M059J (cell line): ENCODE measurements around the gene HERC3. TPM values are rescaled to one million over a fixed set of nuclear protein-coding genes. Genes with fewer than 3 reads are reported as not detected.

Experiments used
- DNase-seq: peaks from one replicate; pipeline ENCODE4 v3.0.0-alpha.2; 2012; ENCODE audit warnings: low read depth
- total RNA-seq: library from RNA; depleted of rRNA; stranded (reverse); fragments of >200 nt; shearing (Covaris generic); gene quantifications from 2 replicates; pipeline ENCODE4 v1.2.3, GENCODE V29; 2014

The HERC3 gene
- total RNA-seq, 1 experiment from 2014 or later, result 8.6 TPM

DNA sequence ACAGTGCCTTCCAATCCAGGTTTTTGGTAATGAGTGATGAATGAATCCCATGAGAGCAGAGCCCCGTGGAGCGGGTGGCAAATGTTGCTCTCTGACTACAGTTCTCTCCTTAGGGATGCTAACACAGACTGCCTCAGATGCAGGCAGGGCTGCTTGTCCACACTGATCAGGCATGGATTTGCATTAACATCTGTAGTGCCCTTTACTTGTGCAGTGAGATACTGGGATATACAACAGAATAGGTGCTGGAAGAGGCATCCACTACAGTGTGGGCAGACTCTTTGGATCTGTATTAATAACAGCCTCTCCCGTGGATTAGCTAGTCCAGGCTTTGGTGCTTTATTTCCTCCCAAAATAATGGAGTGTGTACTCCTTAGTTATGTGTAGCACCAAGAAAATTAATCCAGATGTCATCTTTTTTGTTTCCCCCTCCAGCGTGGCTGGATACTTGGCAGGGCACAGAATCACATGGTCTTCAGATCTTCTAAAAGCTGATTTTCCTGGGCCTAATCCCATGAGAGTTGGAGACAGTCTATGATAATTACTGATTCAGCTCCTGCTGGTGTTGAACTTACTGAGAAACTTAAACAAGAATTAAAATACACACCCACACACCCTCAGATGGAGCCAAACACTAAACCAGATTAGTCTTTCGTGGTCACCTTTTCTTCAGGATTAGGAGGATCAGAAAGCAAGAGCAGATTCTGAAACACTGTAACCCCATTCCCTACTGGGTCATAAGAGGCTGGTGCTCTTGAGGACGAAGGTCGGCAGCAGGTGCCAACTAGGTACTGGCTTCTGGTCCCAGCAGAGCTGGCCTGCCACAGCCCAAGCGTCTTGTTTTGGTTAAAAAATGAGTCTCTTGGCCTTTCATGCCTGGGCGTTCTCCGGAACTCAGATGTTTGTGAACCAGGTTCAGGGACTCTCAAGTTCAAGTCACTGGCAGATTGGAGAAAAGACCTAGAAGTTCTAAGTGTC lies 128.5 kb downstream of the HERC3 start:
- DNase-seq, result no peak

DNA sequence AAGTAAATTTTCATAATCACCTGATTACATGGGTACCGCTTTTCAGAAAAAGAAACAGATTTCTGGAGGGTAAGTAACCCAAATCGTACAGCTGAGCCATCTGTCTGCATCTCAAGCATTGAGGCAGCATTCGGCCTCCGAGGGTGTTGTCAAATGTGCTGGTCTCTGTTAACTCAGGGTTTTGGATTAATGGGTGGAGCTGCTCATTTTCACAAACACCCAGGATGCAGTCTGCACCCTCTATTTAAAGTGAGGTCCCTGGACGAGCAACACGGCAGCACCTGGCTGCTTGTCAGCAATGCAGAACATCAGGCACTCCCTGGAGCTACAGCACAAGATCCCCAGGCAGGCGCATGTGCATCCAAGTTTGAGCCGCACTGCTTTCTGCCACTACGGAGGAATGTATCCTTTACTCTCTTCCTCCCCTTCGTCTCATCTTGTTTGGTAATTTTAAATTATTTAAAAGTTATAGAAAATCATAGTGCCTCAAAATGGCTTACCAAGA lies 130.0 kb downstream of the HERC3 start:
- no peak for DNase-seq

GRCh38 chr4:88722828-88723227 lies 130.5 kb downstream of the HERC3 start:
- DNase-seq, result no peak

GRCh38 chr4:88724406-88724805 lies 132.1 kb downstream of the HERC3 start:
- no peak for DNase-seq

DNA sequence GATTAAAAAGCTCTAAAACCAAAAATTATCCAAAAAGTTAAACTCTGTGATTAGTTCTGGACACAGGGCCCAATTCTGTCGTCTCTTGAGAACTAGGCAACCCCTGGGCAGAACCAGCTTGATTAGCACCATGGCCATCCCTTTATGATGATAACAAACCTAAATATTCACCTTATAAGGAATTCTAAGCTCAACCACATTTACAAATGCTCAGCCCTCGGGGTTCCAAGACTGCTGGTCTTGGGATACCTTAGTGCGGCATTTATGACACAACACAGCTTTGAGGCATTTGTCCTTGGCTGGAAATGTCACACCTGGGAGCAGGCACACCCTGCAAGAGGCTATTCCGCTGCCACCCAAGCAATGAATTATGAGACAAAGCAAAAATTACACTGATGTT lies 132.9 kb downstream of the HERC3 start:
- DNase-seq, result no peak

DNA sequence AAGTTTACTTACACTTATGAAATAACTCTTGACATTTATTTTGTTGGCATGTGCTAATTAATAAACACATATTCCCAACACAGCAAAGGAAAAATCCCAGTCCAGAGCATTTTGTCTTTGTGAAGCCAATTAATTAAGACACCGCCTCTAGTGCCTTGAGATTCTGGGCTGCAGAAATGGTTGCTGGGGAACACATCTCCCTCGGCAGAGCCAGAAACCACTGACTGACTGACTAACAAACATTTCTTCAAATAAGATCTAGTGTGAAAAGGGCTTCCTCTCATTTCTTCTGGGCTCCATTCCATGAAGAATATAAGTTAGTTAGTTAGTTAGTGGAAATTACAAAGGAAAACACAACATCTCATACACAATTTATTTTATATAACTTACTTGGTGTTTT lies 133.7 kb downstream of the HERC3 start:
- no peak for DNase-seq

DNA sequence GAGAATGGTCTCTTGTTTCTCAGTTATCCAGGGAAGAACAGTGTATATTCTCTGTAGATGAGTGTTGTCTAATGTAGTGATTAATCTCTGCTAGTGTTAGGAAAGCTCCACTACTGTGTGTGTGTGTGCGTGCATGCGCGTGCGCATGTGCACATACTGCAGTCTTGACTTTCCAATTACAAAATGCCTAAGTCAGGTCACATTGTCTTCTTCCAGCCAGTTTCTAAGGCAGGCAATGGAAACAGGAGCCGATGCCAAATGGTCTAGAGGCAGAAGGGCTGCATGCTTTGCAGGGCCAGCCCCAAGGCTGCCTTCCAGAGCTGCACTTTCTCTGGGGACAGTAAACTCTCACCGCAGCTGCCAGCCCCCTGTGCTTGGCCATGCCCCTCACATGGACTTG lies 135.9 kb downstream of the HERC3 start:
- DNase-seq, result no peak

GRCh38 chr4:88729146-88729760 lies 137.0 kb downstream of the HERC3 start:
- no peak for DNase-seq

DNA sequence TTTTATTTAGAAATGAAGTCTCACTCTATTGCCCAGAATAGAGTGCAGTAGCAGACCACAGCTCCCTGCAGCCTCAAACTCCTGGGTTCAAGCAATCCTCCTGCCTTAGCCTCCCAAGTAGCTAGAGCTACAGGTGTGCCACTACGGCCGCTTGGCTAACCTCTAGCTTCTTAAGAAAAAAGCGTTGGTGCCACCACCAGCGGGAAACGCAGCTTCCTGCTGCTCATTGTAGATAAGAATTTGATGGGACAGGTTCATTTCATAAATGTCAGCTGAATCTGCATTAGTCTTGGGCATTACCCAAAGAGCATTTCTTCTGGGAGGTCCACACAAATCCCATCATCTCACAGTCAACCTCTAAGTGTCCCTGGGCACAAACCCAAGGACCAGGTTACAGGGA lies 138.5 kb downstream of the HERC3 start:
- no peak for DNase-seq

DNA sequence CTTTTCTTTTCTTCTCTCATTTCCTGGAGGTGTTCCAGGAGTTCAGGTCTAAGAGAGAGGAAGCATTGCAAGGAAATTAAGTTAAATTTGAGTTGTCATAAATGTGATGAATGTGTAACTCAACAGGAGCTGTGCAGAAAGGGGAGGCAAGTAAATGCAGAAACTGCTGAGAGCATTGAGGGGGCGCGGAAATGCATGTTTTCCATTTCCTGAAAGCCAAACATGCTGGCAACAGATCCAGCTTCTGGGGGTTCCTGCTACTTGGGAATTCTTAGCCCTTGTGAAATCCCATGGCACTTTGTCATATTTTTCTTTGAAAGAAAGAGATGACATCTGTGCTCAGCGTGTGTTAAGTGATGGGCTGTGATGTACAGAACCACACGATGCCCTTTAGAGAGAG lies 139.1 kb downstream of the HERC3 start:
- no peak for DNase-seq

GRCh38 chr4:88732714-88733368 lies 140.6 kb downstream of the HERC3 start:
- no peak for DNase-seq

DNA sequence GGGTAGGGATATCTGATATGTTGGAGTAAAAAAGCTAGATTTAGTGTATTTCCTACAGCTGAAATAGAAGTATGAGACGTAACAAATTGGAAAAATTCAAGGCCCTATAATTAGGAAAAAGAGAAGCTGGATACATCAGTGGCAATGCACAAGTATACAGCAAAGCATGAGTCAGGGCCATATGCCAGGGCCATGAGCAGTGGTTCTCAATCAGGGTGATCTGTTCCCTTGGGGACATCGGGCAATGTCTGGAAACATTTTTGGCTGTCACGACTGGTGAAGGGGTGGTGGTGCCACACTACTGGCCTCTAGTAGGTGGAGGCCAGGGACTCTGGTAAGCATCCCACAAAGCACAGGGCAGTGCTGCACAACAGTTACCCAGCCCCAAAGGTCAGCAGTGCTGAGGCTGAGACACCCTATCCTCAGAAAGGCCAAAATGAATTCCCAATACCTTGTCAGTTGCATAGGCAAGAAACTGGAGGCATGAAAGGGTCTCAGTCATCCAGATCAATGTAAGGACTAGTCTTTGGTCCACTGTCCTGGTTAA lies 142.2 kb downstream of the HERC3 start:
- DNase-seq, result no peak

DNA sequence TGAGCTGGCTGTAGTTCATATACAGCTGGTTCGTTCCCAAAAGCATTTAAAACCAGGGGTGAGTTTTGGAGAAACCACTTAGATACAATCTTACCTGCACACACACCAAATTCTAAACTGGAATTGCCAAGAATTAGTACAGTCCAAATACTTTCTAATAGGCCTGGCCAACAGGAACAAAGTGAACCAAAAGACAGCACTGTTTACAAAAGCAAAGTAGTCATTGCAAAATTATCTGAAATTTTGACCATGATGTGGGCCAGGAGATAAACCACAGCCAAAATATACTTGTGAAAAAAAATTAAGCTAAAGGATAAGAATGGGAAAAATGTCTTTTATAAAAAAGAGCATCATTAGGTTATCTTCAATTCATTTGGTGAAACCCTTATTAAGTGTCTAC lies 143.3 kb downstream of the HERC3 start:
- no peak for DNase-seq

DNA sequence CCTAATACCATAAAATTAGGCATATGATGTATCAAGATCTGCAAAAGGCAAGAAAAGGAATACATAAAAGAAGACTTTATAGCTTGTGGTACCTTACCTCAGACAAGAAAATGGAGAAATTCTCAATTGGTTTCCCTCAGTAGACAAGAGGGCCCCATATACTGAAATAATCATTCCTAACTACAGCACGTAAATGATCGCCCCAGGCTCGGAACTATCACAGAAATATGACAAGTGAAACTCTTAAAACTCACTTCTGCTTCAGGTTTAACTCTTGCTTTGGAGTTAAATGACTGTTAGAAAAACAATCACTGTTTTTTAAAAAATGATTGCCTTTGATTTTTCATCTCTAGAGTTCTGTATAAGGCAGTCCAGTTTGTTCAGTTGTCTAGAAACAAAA lies 144.0 kb downstream of the HERC3 start:
- DNase-seq, result no peak

DNA sequence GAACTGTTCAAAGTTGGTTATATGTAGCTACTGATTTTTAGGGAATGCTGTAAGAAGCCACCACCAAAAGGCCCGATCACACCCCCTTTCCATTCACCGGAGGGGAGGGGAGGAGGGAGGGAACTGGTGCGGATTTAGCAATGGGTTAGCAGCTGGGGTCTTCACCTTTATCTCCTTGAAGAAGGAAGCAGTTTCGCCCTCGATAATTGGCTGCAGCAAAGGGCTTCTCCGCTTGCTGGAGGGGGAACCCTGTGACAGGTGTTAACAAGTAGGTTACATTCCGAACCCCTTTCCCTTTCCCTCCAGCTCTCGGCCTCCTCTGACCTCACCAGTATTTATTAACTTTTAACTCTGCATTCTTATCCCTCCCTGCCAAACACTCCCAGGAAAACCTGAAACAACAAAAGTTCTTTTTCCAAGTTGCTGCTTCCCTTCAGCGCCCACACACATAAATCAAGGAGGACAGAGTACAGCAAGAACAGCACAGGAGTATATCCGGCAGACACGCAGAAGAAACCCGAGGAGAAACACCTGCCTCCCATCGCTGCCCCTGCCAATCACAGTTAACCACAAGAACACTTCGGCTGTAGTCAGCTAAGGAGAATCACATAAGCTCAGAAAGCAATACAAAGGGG lies 145.1 kb downstream of the HERC3 start:
- no peak for DNase-seq

DNA sequence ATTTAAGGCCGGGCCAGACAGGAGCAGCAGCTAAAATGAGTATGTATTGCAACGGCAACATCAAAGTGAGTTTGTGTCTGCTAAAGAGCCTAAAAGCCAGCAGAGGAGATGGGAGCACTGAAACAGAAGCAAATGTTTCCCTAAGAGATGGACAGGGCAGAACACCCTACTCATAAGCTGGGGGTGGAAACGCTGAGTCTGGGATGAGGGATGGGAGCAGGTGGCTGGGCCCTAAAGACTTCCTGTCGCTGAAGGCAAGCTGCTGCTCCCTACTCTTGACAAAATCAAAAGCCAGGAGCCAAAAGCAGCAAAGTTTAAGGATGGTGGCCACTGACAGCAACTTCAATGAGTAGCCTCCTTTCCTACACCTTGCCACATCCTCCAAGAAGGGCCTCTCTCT lies 145.9 kb downstream of the HERC3 start:
- no peak for DNase-seq

DNA sequence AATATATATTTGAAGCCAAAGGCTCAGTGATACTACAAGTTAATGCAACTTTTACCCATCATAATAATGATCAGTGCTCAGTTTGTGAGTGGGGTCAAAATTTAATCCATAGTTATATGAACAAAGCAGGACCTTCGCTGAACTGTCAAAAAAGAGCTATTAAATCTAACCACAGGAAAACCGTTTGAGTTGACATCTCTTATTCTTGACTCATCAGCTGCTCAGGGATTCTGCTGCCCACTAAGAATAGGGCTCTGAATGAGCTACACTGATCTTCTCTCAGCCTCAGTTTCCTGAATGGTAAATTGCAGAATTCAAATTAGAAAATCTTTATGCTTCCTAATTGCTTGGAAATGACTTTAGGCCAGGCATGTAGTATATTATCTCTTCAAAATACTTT lies 150.3 kb downstream of the HERC3 start:
- peak; percentile 53 for DNase-seq

DNA sequence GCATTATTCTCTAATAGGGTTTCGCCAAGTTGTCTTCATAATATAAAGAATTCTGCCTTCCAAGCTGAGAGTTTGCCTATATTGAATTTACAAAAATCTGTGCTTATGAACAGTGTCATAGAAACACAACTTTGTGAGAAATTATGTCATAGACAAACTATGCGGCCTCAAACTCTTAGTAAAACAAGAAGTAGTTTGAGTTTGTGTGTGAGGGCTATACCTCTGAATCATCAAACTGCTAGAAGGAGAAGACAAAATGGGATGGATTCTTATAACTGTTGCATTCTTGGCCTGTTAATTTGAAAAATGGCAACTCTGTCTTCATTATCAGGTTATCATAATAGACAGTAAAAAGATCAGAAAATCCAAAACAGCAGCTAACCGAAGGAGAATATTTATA lies 151.4 kb downstream of the HERC3 start:
- DNase-seq, result peak; percentile 75

DNA sequence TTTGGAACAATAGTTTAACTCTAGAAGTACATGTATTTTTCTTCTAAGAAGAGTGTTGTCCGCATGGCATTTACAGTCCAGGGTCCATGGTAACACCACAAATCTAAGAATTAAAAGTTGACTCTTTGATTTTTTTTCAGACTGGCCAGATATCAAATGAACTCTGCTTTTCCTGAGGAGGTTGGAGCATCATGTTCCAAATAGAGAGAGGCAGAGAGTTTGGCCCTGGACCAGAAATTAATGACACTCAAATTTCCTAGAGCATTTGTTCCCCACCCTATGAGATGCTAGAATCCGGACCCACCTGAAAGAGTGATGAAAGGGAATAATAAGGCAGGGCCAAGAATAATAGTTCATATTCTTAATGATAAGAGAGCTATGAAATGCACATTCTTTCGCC lies 152.3 kb downstream of the HERC3 start:
- DNase-seq, result no peak

DNA sequence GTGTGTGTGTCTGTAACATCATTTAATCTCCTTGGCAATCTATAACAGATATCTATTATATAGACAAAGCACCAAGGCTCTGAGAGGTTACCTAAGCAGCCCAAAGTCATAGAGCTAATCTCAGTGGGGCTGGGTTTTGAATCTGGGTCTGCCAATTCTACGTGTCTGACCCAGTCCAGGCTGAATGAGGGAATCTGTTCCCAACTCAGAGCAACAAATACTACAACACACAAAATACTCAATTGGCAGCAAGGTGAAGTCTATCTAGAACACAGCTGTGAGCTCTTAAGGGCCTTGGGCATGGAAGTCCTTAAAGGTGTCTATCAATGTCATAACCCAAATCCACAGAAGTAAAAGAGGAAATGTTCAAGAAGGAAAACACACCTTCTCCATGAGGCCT lies 152.9 kb downstream of the HERC3 start:
- no peak for DNase-seq

DNA sequence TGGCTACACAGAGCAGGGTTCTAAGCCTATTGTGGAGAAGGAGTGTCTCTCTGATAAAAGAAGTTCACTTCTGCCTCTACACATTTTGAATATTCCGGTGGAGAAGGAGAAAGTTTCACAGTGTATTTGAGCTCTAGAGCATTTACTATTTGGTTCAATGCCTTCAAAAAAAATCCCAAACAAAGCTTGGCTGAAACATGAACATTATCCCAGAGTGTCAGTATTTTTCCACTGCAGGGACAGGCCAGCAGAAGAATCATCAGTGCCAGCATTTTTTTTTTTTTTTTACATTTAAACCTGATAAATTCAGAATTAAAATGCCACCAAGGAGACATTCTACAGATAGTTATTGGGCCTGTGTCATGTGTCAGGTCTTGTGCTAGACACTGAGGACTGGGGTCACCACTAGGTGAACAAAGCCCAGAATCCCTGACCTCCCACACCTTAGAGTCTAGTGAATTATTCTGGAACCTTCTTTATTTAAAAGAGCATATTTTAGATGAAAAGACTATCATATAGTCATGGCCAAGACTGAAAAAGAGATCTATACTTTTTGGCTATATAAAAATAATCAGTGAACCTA lies 153.4 kb downstream of the HERC3 start:
- no peak for DNase-seq
